Occipital lobe (tissue), 2 donors: Measurements from ENCODE around the gene SHKBP1. TPM values are rescaled to one million over a fixed set of nuclear protein-coding genes. Genes with fewer than 3 reads are reported as not detected.
"Not testable (repeated sequence)": the region's sequence is repeated elsewhere in the genome, so short reads cannot be mapped to it uniquely, and the experiment has no call there.

Source experiments
- DNase-seq: peaks from one replicate; lab custom pipeline; 2025; lab: John Stamatoyannopoulos, UW
- total RNA-seq: library from RNA; depleted of rRNA; stranded (reverse); fragments of >200 nt; gene quantifications from one replicate; pipeline ENCODE4 v1.2.3, GENCODE V29; 2014

The SHKBP1 gene
- total RNA-seq, 1 donor from 2014 or later, result 4.1 TPM

- DNase-seq, result no peak
Observed at GRCh38 chr19:40612831-40613689, 36.4 kb downstream of the SHKBP1 start.

GRCh38 chr19:40613690-40614621, 37.3 kb downstream of the SHKBP1 start:
- DNase-seq, result no peak

- no peak for DNase-seq
Observed at GRCh38 chr19:40614622-40615411, 38.1 kb downstream of the SHKBP1 start.

GRCh38 chr19:40616178-40616577, 39.5 kb downstream of the SHKBP1 start:
- no peak for DNase-seq

- DNase-seq, result no peak
Observed at GRCh38 chr19:40616941-40617340, 40.3 kb downstream of the SHKBP1 start.

- no peak for DNase-seq
Observed at GRCh38 chr19:40617961-40618360, 41.3 kb downstream of the SHKBP1 start.

GRCh38 chr19:40619333-40620160, 42.9 kb downstream of the SHKBP1 start:
- DNase-seq, result no peak

- DNase-seq, result no peak
Observed at GRCh38 chr19:40620161-40620485, 43.5 kb downstream of the SHKBP1 start.

- no peak for DNase-seq
Observed at GRCh38 chr19:40621283-40621682, 44.6 kb downstream of the SHKBP1 start.

- no peak for DNase-seq
Observed at GRCh38 chr19:40621966-40622772, 45.5 kb downstream of the SHKBP1 start.

- DNase-seq, result no peak
Observed at GRCh38 chr19:40622773-40623075, 46.1 kb downstream of the SHKBP1 start.

- DNase-seq, result no peak
Observed at GRCh38 chr19:40623403-40624251, 47.0 kb downstream of the SHKBP1 start.

- not testable (repeated sequence) for DNase-seq
Observed at GRCh38 chr19:40624369-40625153, 47.9 kb downstream of the SHKBP1 start.

- no peak for DNase-seq
Observed at GRCh38 chr19:40625406-40626120, 48.9 kb downstream of the SHKBP1 start.

GRCh38 chr19:40626918-40627317, 50.2 kb downstream of the SHKBP1 start:
- DNase-seq, result no peak

- DNase-seq, result no peak
Observed at GRCh38 chr19:40627486-40628279, 51.0 kb downstream of the SHKBP1 start.

GRCh38 chr19:40629346-40629745, 52.7 kb downstream of the SHKBP1 start:
- DNase-seq, result no peak
